ENCODE measurements around the gene PARD3.

Gene PARD3

GRCh38 chr10:34679177-34679576 is 135.9 kb downstream of the PARD3 start:
- Histone ChIP-seq H3K36me3 (ENCODE audit: control insufficient read depth in 1 of 2, insufficient read depth in 2 of 2, low read length in 2 of 2) (no peaks in the 10 kb centered on the region), H3K27ac (ENCODE audit: low read length) (no peak overlapping the region), H3K27me3 (ENCODE audit: low read depth, low read length) (no peaks in the 10 kb centered on the region), H3K4me3 (ENCODE audit: low read depth in 1 of 2, low read length in 2 of 2) (no peak overlapping the region), H3K9me3 (ENCODE audit: control insufficient read depth in 1 of 2, low read length in 2 of 2) (no peaks in the 10 kb centered on the region), H3K4me1 (ENCODE audit: control insufficient read depth in 1 of 2, insufficient read depth in 2 of 2, low read length in 2 of 2) (peaks cover 0 to 3% of the 10 kb centered on the region in 2 donors)

- Histone ChIP-seq H3K4me3 (ENCODE audit: low read depth in 1 of 2, low read length in 2 of 2) (no peak overlapping the region), H3K27ac (ENCODE audit: low read length) (no peak overlapping the region), H3K27me3 (ENCODE audit: low read depth, low read length) (no peaks in the 10 kb centered on the region), H3K9me3 (ENCODE audit: control insufficient read depth in 1 of 2, low read length in 2 of 2) (no peaks in the 10 kb centered on the region), H3K36me3 (ENCODE audit: control insufficient read depth in 1 of 2, insufficient read depth in 2 of 2, low read length in 2 of 2) (no peaks in the 10 kb centered on the region), H3K4me1 (ENCODE audit: control insufficient read depth in 1 of 2, insufficient read depth in 2 of 2, low read length in 2 of 2) (no peaks in the 10 kb centered on the region)
Measured at GRCh38 chr10:34677591-34677990, 137.5 kb downstream of the PARD3 start.

GRCh38 chr10:34677132-34677531 is 138.0 kb downstream of the PARD3 start:
- no peak overlapping the region for H3K4me3 ChIP-seq (ENCODE audit: low read depth in 1 of 2, low read length in 2 of 2)
- no peaks in the 10 kb centered on the region for H3K27me3 ChIP-seq (ENCODE audit: low read depth, low read length)
- H3K4me1 ChIP-seq (ENCODE audit: control insufficient read depth in 1 of 2, insufficient read depth in 2 of 2, low read length in 2 of 2) = no peaks in the 10 kb centered on the region
- H3K27ac ChIP-seq (ENCODE audit: low read length) = no peak overlapping the region
- H3K9me3 ChIP-seq (ENCODE audit: control insufficient read depth in 1 of 2, low read length in 2 of 2) = no peaks in the 10 kb centered on the region
- H3K36me3 ChIP-seq (ENCODE audit: control insufficient read depth in 1 of 2, insufficient read depth in 2 of 2, low read length in 2 of 2) = no peaks in the 10 kb centered on the region

GRCh38 chr10:34674176-34674575 is 140.9 kb downstream of the PARD3 start:
- Histone ChIP-seq H3K4me3 (ENCODE audit: low read depth in 1 of 2, low read length in 2 of 2) (no peak overlapping the region), H3K9me3 (ENCODE audit: control insufficient read depth in 1 of 2, low read length in 2 of 2) (no peaks in the 10 kb centered on the region), H3K27me3 (ENCODE audit: low read depth, low read length) (no peaks in the 10 kb centered on the region), H3K27ac (ENCODE audit: low read length) (no peak overlapping the region), H3K36me3 (ENCODE audit: control insufficient read depth in 1 of 2, insufficient read depth in 2 of 2, low read length in 2 of 2) (no peaks in the 10 kb centered on the region), H3K4me1 (ENCODE audit: control insufficient read depth in 1 of 2, insufficient read depth in 2 of 2, low read length in 2 of 2) (no peaks in the 10 kb centered on the region)

GRCh38 chr10:34670081-34670480 is 145.0 kb downstream of the PARD3 start:
- Histone ChIP-seq H3K4me1 (ENCODE audit: control insufficient read depth in 1 of 2, insufficient read depth in 2 of 2, low read length in 2 of 2) (no peaks in the 10 kb centered on the region), H3K9me3 (ENCODE audit: control insufficient read depth in 1 of 2, low read length in 2 of 2) (no peaks in the 10 kb centered on the region), H3K27ac (ENCODE audit: low read length) (no peak overlapping the region), H3K27me3 (ENCODE audit: low read depth, low read length) (no peaks in the 10 kb centered on the region), H3K4me3 (ENCODE audit: low read depth in 1 of 2, low read length in 2 of 2) (no peak overlapping the region), H3K36me3 (ENCODE audit: control insufficient read depth in 1 of 2, insufficient read depth in 2 of 2, low read length in 2 of 2) (no peaks in the 10 kb centered on the region)

GRCh38 chr10:34669079-34669478 is 146.0 kb downstream of the PARD3 start:
- H3K9me3 ChIP-seq (ENCODE audit: control insufficient read depth in 1 of 2, low read length in 2 of 2) = no peaks in the 10 kb centered on the region
- H3K27ac ChIP-seq (ENCODE audit: low read length) = no peak overlapping the region

GRCh38 chr10:34667177-34667576 is 147.9 kb downstream of the PARD3 start:
- H3K27me3 ChIP-seq (ENCODE audit: low read depth, low read length) = no peaks in the 10 kb centered on the region
- H3K36me3 ChIP-seq (ENCODE audit: control insufficient read depth in 1 of 2, insufficient read depth in 2 of 2, low read length in 2 of 2) = no peaks in the 10 kb centered on the region
- H3K4me3 ChIP-seq (ENCODE audit: low read depth in 1 of 2, low read length in 2 of 2) = no peak overlapping the region
- peaks cover 0 to 9% of the 10 kb centered on the region in 2 donors for H3K4me1 ChIP-seq (ENCODE audit: control insufficient read depth in 1 of 2, insufficient read depth in 2 of 2, low read length in 2 of 2)
- no peak overlapping the region for H3K27ac ChIP-seq (ENCODE audit: low read length)
- no peaks in the 10 kb centered on the region for H3K9me3 ChIP-seq (ENCODE audit: control insufficient read depth in 1 of 2, low read length in 2 of 2)

More at GRCh38 chr10:34669079-34669478, 146.0 kb downstream of the PARD3 start:
- Histone ChIP-seq H3K27me3 (ENCODE audit: low read depth, low read length) (no peaks in the 10 kb centered on the region), H3K4me1 (ENCODE audit: control insufficient read depth in 1 of 2, insufficient read depth in 2 of 2, low read length in 2 of 2) (no peaks in the 10 kb centered on the region), H3K4me3 (ENCODE audit: low read depth in 1 of 2, low read length in 2 of 2) (no peak overlapping the region), H3K36me3 (ENCODE audit: control insufficient read depth in 1 of 2, insufficient read depth in 2 of 2, low read length in 2 of 2) (no peaks in the 10 kb centered on the region)

GRCh38 chr10:34666008-34666704 is 148.9 kb downstream of the PARD3 start:
- H3K4me1 ChIP-seq (ENCODE audit: control insufficient read depth in 1 of 2, insufficient read depth in 2 of 2, low read length in 2 of 2) = peaks cover 0 to 18% of the 10 kb centered on the region in 2 donors
- no peak overlapping the region for H3K27ac ChIP-seq (ENCODE audit: low read length)
- H3K27me3 ChIP-seq (ENCODE audit: low read depth, low read length) = no peaks in the 10 kb centered on the region
- no peaks in the 10 kb centered on the region for H3K36me3 ChIP-seq (ENCODE audit: control insufficient read depth in 1 of 2, insufficient read depth in 2 of 2, low read length in 2 of 2)
- H3K4me3 ChIP-seq (ENCODE audit: low read depth in 1 of 2, low read length in 2 of 2) = no peak overlapping the region
- no peaks in the 10 kb centered on the region for H3K9me3 ChIP-seq (ENCODE audit: control insufficient read depth in 1 of 2, low read length in 2 of 2)

- no peak overlapping the region for H3K4me3 ChIP-seq (ENCODE audit: low read depth in 1 of 2, low read length in 2 of 2)
- no peak overlapping the region for H3K27ac ChIP-seq (ENCODE audit: low read length)
- H3K36me3 ChIP-seq (ENCODE audit: control insufficient read depth in 1 of 2, insufficient read depth in 2 of 2, low read length in 2 of 2) = no peaks in the 10 kb centered on the region
- no peaks in the 10 kb centered on the region for H3K9me3 ChIP-seq (ENCODE audit: control insufficient read depth in 1 of 2, low read length in 2 of 2)
- no peaks in the 10 kb centered on the region for H3K27me3 ChIP-seq (ENCODE audit: low read depth, low read length)
- H3K4me1 ChIP-seq (ENCODE audit: control insufficient read depth in 1 of 2, insufficient read depth in 2 of 2, low read length in 2 of 2) = peaks cover 0 to 27% of the 10 kb centered on the region in 2 donors
Measured at GRCh38 chr10:34664706-34665105, 150.4 kb downstream of the PARD3 start.

- peaks cover 0 to 27% of the 10 kb centered on the region in 2 donors for H3K4me1 ChIP-seq (ENCODE audit: control insufficient read depth in 1 of 2, insufficient read depth in 2 of 2, low read length in 2 of 2)
- H3K9me3 ChIP-seq (ENCODE audit: control insufficient read depth in 1 of 2, low read length in 2 of 2) = no peaks in the 10 kb centered on the region
Measured at GRCh38 chr10:34661580-34661979, 153.5 kb downstream of the PARD3 start.

GRCh38 chr10:34658934-34659333 is 156.2 kb downstream of the PARD3 start:
- no peaks in the 10 kb centered on the region for H3K27me3 ChIP-seq (ENCODE audit: low read depth, low read length)
- H3K4me1 ChIP-seq (ENCODE audit: control insufficient read depth in 1 of 2, insufficient read depth in 2 of 2, low read length in 2 of 2) = peaks cover 4 to 41% of the 10 kb centered on the region in 2 donors
- H3K27ac ChIP-seq (ENCODE audit: low read length) = no peak overlapping the region
- H3K36me3 ChIP-seq (ENCODE audit: control insufficient read depth in 1 of 2, insufficient read depth in 2 of 2, low read length in 2 of 2) = no peaks in the 10 kb centered on the region
- H3K9me3 ChIP-seq (ENCODE audit: control insufficient read depth in 1 of 2, low read length in 2 of 2) = no peaks in the 10 kb centered on the region
- H3K4me3 ChIP-seq (ENCODE audit: low read depth in 1 of 2, low read length in 2 of 2) = no peak overlapping the region

More at GRCh38 chr10:34661580-34661979, 153.5 kb downstream of the PARD3 start:
- no peaks in the 10 kb centered on the region for H3K36me3 ChIP-seq (ENCODE audit: control insufficient read depth in 1 of 2, insufficient read depth in 2 of 2, low read length in 2 of 2)
- H3K27me3 ChIP-seq (ENCODE audit: low read depth, low read length) = no peaks in the 10 kb centered on the region
- no peak overlapping the region for H3K4me3 ChIP-seq (ENCODE audit: low read depth in 1 of 2, low read length in 2 of 2)
- no peak overlapping the region for H3K27ac ChIP-seq (ENCODE audit: low read length)

GRCh38 chr10:34656661-34657060 is 158.4 kb downstream of the PARD3 start:
- Histone ChIP-seq H3K27me3 (ENCODE audit: low read depth, low read length) (no peaks in the 10 kb centered on the region), H3K9me3 (ENCODE audit: control insufficient read depth in 1 of 2, low read length in 2 of 2) (no peaks in the 10 kb centered on the region), H3K4me3 (ENCODE audit: low read depth in 1 of 2, low read length in 2 of 2) (no peak overlapping the region), H3K4me1 (ENCODE audit: control insufficient read depth in 1 of 2, insufficient read depth in 2 of 2, low read length in 2 of 2) (peaks cover 4 to 40% of the 10 kb centered on the region in 2 donors), H3K36me3 (ENCODE audit: control insufficient read depth in 1 of 2, insufficient read depth in 2 of 2, low read length in 2 of 2) (no peaks in the 10 kb centered on the region), H3K27ac (ENCODE audit: low read length) (no peak overlapping the region)

All from muscle layer of duodenum (tissue), 2 donors.